ENCODE data around the gene MTNR1A. TPM values are rescaled to one million over a fixed set of nuclear protein-coding genes. Genes with fewer than 3 reads are reported as not detected.

MTNR1A gene
- total and polyA plus RNA-seq, 2 experiments from 2014 or later: 0.32 to 1.4 TPM

- no peak for TF ChIP-seq REST (IDR thresholded peaks at IDR 0.05; ENCODE audit: unreplicated experiment)
- no peak for TF ChIP-seq EZH2 (IDR thresholded peaks at IDR 0.05; ENCODE audit: low read depth, unreplicated experiment)
- TF ChIP-seq CREB1 (CRISPR knock-in tag; IDR thresholded peaks at IDR 0.05; ENCODE audit: low read depth): no peak
- no peak for TF ChIP-seq STAT1 (IDR thresholded peaks at IDR 0.05; ENCODE audit: unreplicated experiment)
- TF ChIP-seq ETS1 (IDR thresholded peaks at IDR 0.05): no peak
- TF ChIP-seq ZNF331 (CRISPR knock-in tag; IDR thresholded peaks at IDR 0.05; ENCODE audit: low read depth): no peak
- no peak for TF ChIP-seq NANOG (IDR thresholded peaks at IDR 0.05; ENCODE audit: borderline replicate concordance)
- no peak for TF ChIP-seq JUNB (IDR thresholded peaks at IDR 0.05; ENCODE audit: unreplicated experiment)
Observed at GRCh38 chr4:186485561-186486062, 69.8 kb downstream of the MTNR1A start (continued).

- no peaks in the 10 kb centered on the region for H3K9me2 ChIP-seq (ENCODE audit: insufficient read depth)
- H4K20me1 ChIP-seq (replicated peaks; ENCODE audit: insufficient read depth): no peaks in the 10 kb centered on the region
- no peak overlapping the region for H3K4me3 ChIP-seq
- H3K27me3 ChIP-seq (ENCODE audit: insufficient read depth): no peaks in the 10 kb centered on the region
- no peak overlapping the region for H3K4me2 ChIP-seq
- H3K4me1 ChIP-seq (ENCODE audit: insufficient read depth): no peaks in the 10 kb centered on the region; the same call in 1 of the 2 replicates
- H2AFZ ChIP-seq: peak overlapping the region; percentile 74; the same call in 1 of the 2 replicates
- H3K36me3 Mint-ChIP-seq (ENCODE audit: low read depth): peaks cover 9% of the 10 kb centered on the region; the same call in 2 of the 3 replicates
- peaks cover 9% of the 10 kb centered on the region; the same call in 2 of the 3 replicates for H3K4me1 Mint-ChIP-seq
- H3K27ac Mint-ChIP-seq: no peak overlapping the region
- ATAC-seq (no peak), DNase-seq (ENCODE audit: low spot score) (no peak)
- no peaks in the 10 kb centered on the region for H3K27me3 Mint-ChIP-seq (ENCODE audit: insufficient read depth, low read depth, poor library complexity)
- no peak overlapping the region for H3K4me3 Mint-ChIP-seq
- no peaks in the 10 kb centered on the region for H3K79me2 ChIP-seq (replicated peaks; ENCODE audit: insufficient read depth)
- no peaks in the 10 kb centered on the region for H3F3A ChIP-seq (replicated peaks; ENCODE audit: low read depth)
- H3K36me3 ChIP-seq (ENCODE audit: insufficient read depth): no peaks in the 10 kb centered on the region
- H3K27ac ChIP-seq (ENCODE audit: low read depth): no peak overlapping the region
- H3K9me3 Mint-ChIP-seq: peaks cover 12% of the 10 kb centered on the region
- TF ChIP-seq POLR2AphosphoS5 (IDR thresholded peaks at IDR 0.05; ENCODE audit: low read depth) (no peak), CTCF (conservative IDR thresholded peaks at IDR 0.05; ENCODE audit: low read depth in 2 of 2) (no peak), JUNB (IDR thresholded peaks at IDR 0.05; ENCODE audit: unreplicated experiment) (no peak), ZNF462 (CRISPR knock-in tag; IDR thresholded peaks at IDR 0.05) (no peak)
Observed at GRCh38 chr4:186485150-186485549, 70.2 kb downstream of the MTNR1A start.
